H1 (cell line): ENCODE measurements around the gene RNF182. TPM values are rescaled to one million over a fixed set of nuclear protein-coding genes. Genes with fewer than 3 reads are reported as not detected.

Source experiments
- CTCF ChIA-PET: fragments of 300-600 bp; sonication (Branson Sonifier 250); formaldehyde crosslinking; loops from one replicate; lab custom pipeline; 2021; ENCODE audit not compliant: partially characterized antibody; lab: Charles Lee
- POLR2A ChIA-PET: fragments of 300-600 bp; sonication (Branson Sonifier 250); formaldehyde crosslinking; loops from one replicate; lab custom pipeline; 2021; ENCODE audit warnings: inconsistent platforms; ENCODE audit not compliant: partially characterized antibody; lab: Charles Lee
- DNase-seq, 2 experiments: peaks; one replicate each; pipeline versions ENCODE4 v3.0.0 to v3.0.0-alpha.2; 2010 to 2022; ENCODE audit warnings: low spot score in 2 of 2, low read depth in 1 of 2, mixed read lengths in 1 of 2
- FAIRE-seq: peaks from 2 replicates; lab custom pipeline; 2011; peaks lifted over from hg19 to GRCh38; lab: Jason Lieb, UNC
- H2AFZ ChIP-seq: 2 replicates; pipeline ENCODE4 v1.8.1; 2012; ENCODE audit warnings: low read length, inconsistent platforms
- H2AK5ac ChIP-seq: 2 replicates; pipeline ENCODE4 v1.6.1; 2013; ENCODE audit warnings: low read depth, low read length
- H2BK120ac ChIP-seq: replicated peaks from 2 replicates; pipeline ENCODE3; 2013; ENCODE audit warnings: low read depth, low read length, inconsistent platforms
- H2BK12ac ChIP-seq: 2 replicates; pipeline ENCODE4 v1.6.1; 2013; ENCODE audit warnings: low read depth, low read length
- H2BK15ac ChIP-seq: 2 replicates; pipeline ENCODE4 v1.6.1; 2013; ENCODE audit warnings: low read length
- H2BK20ac ChIP-seq: 2 replicates; pipeline ENCODE4 v1.6.1; 2013; ENCODE audit warnings: low read length
- H2BK5ac ChIP-seq: 2 replicates; pipeline ENCODE4 v1.6.1; 2013; ENCODE audit warnings: low read depth, low read length
- H3K14ac ChIP-seq: 2 replicates; pipeline ENCODE4 v1.6.1; 2013; ENCODE audit warnings: inconsistent platforms; ENCODE audit not compliant: insufficient read length
- H3K18ac ChIP-seq: 2 replicates; pipeline ENCODE4 v1.6.1; 2013; ENCODE audit warnings: low read length; ENCODE audit errors: extremely low read depth
- H3K23ac ChIP-seq: 2 replicates; pipeline ENCODE4 v1.6.1; 2013; ENCODE audit warnings: inconsistent platforms; ENCODE audit not compliant: insufficient read length
- H3K23me2 ChIP-seq: 2 replicates; pipeline ENCODE4 v1.6.1; 2013; ENCODE audit warnings: low read depth, low read length
- H3K27ac ChIP-seq: 2 replicates; pipeline ENCODE4 v1.6.1; 2011; ENCODE audit warnings: low read depth, low read length, inconsistent platforms
- H3K27me3 ChIP-seq, 4 experiments: replicated peaks in 1 of 4; 1 replicate in 1 of 4; 2 replicates in 3 of 4; pipeline versions ENCODE4 v1.6.1 to v1.8.1; 2011 to 2013; ENCODE audit warnings: low read length in 3 of 4, mild to moderate bottlenecking in 3 of 4, inconsistent platforms in 2 of 4, mixed read lengths in 2 of 4, moderate library complexity in 1 of 4; ENCODE audit not compliant: control insufficient read depth in 3 of 4, insufficient read depth in 3 of 4; ENCODE audit errors: extremely low read depth in 1 of 4
- H3K36me3 ChIP-seq, 4 experiments: 2 replicates each; pipeline versions ENCODE4 v1.6.1 to v1.8.1; 2011 to 2013; ENCODE audit warnings: mild to moderate bottlenecking in 4 of 4, low read length in 3 of 4, moderate library complexity in 2 of 4, control low read depth in 1 of 4, inconsistent platforms in 1 of 4; ENCODE audit not compliant: insufficient read depth in 4 of 4, control insufficient read depth in 2 of 4
- H3K4ac ChIP-seq: replicated peaks from 2 replicates; pipeline ENCODE3; 2013; ENCODE audit warnings: low read length, low read depth, mixed read lengths, inconsistent platforms; ENCODE audit not compliant: insufficient read length
- H3K4me1 ChIP-seq, 4 experiments: replicated peaks in 1 of 4; 1 replicate in 1 of 4; 2 replicates in 3 of 4; pipeline versions ENCODE4 v1.6.1 to v1.8.1; 2011 to 2013; ENCODE audit warnings: low read length in 3 of 4, inconsistent platforms in 2 of 4, mixed read lengths in 1 of 4; ENCODE audit not compliant: insufficient read depth in 4 of 4, control insufficient read depth in 3 of 4
- H3K4me2 ChIP-seq, 2 experiments: 2 replicates each; pipeline versions ENCODE4 v1.6.1 to v1.8.1; 2011 to 2013; ENCODE audit warnings: low read depth in 2 of 2, low read length in 2 of 2, control low read depth in 1 of 2, inconsistent platforms in 1 of 2, mild to moderate bottlenecking in 1 of 2; ENCODE audit not compliant: insufficient read depth in 1 of 2
- H3K4me3 ChIP-seq, 4 experiments: fragments of 200-600, 300-600 bp in 1 of 4; sonication (generic), shearing (Covaris generic), sonication (Bioruptor Twin) in 1 of 4; 2 replicates each; pipeline versions ENCODE4 v1.5.1 to v1.8.1; 2011 to 2016; ENCODE audit warnings: low read length in 4 of 4, low read depth in 3 of 4, control low read depth in 2 of 4, inconsistent platforms in 2 of 4, mild to moderate bottlenecking in 2 of 4, mixed read lengths in 1 of 4, moderate library complexity in 1 of 4; ENCODE audit not compliant: insufficient read depth in 2 of 4; ENCODE audit errors: extremely low read depth in 1 of 4
- H3K56ac ChIP-seq: replicated peaks from 2 replicates; pipeline ENCODE3; 2013; ENCODE audit warnings: low read depth, mild to moderate bottlenecking, mixed read lengths, low read length, inconsistent platforms; ENCODE audit not compliant: insufficient read length
- H3K79me1 ChIP-seq: 2 replicates; pipeline ENCODE4 v1.6.1; 2013; ENCODE audit warnings: low read depth, low read length, control low read depth
- H3K79me2 ChIP-seq, 2 experiments: 2 replicates each; pipeline versions ENCODE4 v1.6.1 to v1.8.1; 2012 to 2013; ENCODE audit warnings: low read length in 2 of 2, mild to moderate bottlenecking in 2 of 2, inconsistent platforms in 1 of 2; ENCODE audit not compliant: insufficient read depth in 2 of 2, control insufficient read depth in 1 of 2
- H3K9ac ChIP-seq, 4 experiments: replicated peaks in 1 of 4; 1 replicate in 1 of 4; 2 replicates in 3 of 4; pipeline versions ENCODE4 v1.6.1 to v1.8.1; 2011 to 2013; ENCODE audit warnings: low read depth in 3 of 4, low read length in 3 of 4, control low read depth in 2 of 4, mild to moderate bottlenecking in 2 of 4, moderate library complexity in 2 of 4, inconsistent platforms in 1 of 4; ENCODE audit errors: extremely low read depth in 1 of 4
- H3K9me3 ChIP-seq, 2 experiments: 2 replicates each; pipeline versions ENCODE4 v1.6.1 to v1.8.1; 2012 to 2013; ENCODE audit warnings: mild to moderate bottlenecking in 2 of 2, moderate library complexity in 2 of 2, control low read depth in 1 of 2, inconsistent platforms in 1 of 2, low read depth in 1 of 2, low read length in 1 of 2, mixed read lengths in 1 of 2; ENCODE audit not compliant: insufficient read depth in 2 of 2
- H4K20me1 ChIP-seq, 2 experiments: replicated peaks in 1 of 2; 2 replicates each; pipeline versions ENCODE3 to v1.8.1; 2011 to 2013; ENCODE audit warnings: inconsistent platforms in 2 of 2, low read length in 2 of 2, mild to moderate bottlenecking in 1 of 2; ENCODE audit not compliant: insufficient read depth in 2 of 2, control insufficient read depth in 1 of 2
- H4K5ac ChIP-seq: 2 replicates; pipeline ENCODE4 v1.6.1; 2013; ENCODE audit warnings: low read length, low read depth, mixed read lengths, inconsistent platforms; ENCODE audit not compliant: insufficient read length
- H4K8ac ChIP-seq: 2 replicates; pipeline ENCODE4 v1.8.0; 2013; ENCODE audit warnings: mild to moderate bottlenecking, moderate library complexity, low read length, inconsistent platforms; ENCODE audit not compliant: insufficient read depth; ENCODE audit errors: extremely low read depth
- H4K91ac ChIP-seq: replicated peaks from 2 replicates; pipeline ENCODE3; 2013; ENCODE audit warnings: low read length, mixed read lengths, inconsistent platforms; ENCODE audit not compliant: insufficient read length
- BRCA1 ChIP-seq: IDR thresholded peaks from 2 replicates; pipeline ENCODE4 v1.6.1; 2012; ENCODE audit warnings: low read depth, low read length, improper control_type of control experiment
- CREB1 ChIP-seq: IDR thresholded peaks from 2 replicates; pipeline ENCODE4 v1.6.1; 2012; ENCODE audit warnings: inconsistent platforms
- CTCF ChIP-seq, 3 experiments: IDR thresholded peaks; 1 replicate in 2 of 3; 2 replicates in 1 of 3; pipeline versions ENCODE4 v1.5.1 to v1.6.1; 2011; ENCODE audit warnings: low read length in 3 of 3, mild to moderate bottlenecking in 3 of 3, inconsistent platforms in 2 of 3, low read depth in 1 of 3, moderate library complexity in 1 of 3; ENCODE audit not compliant: insufficient read depth in 1 of 3; ENCODE audit errors: control extremely low read depth in 1 of 3
- EP300 ChIP-seq, 2 experiments: IDR thresholded peaks; 1 replicate in 1 of 2; 2 replicates in 1 of 2; pipeline ENCODE4 v1.6.1; 2011 to 2012; ENCODE audit warnings: low read depth in 2 of 2, low read length in 2 of 2, mild to moderate bottlenecking in 2 of 2, borderline replicate concordance in 1 of 2, inconsistent platforms in 1 of 2, moderate library complexity in 1 of 2
- EZH2 ChIP-seq: fragments of 200-600 bp; sonication (generic); IDR thresholded peaks from 2 replicates; pipeline ENCODE4 v1.7.1; 2012; ENCODE audit warnings: low read depth, mild to moderate bottlenecking, moderate library complexity, low read length, inconsistent platforms; ENCODE audit not compliant: severe bottlenecking
- HDAC6 ChIP-seq: IDR thresholded peaks from one replicate; pipeline ENCODE4 v1.7.1; 2012; ENCODE audit warnings: low read depth, mild to moderate bottlenecking, inconsistent platforms, low read length, moderate library complexity
- JUND ChIP-seq: IDR thresholded peaks from 2 replicates; pipeline ENCODE4 v1.6.1; 2011; ENCODE audit warnings: mild to moderate bottlenecking, improper control_type of control experiment, low read length
- NRF1 ChIP-seq: IDR thresholded peaks from 2 replicates; pipeline ENCODE4 v1.6.1; 2011; ENCODE audit warnings: mild to moderate bottlenecking, low read depth, low read length, improper control_type of control experiment
- RBBP5 ChIP-seq: IDR thresholded peaks from 2 replicates; pipeline ENCODE4 v1.7.1; 2012; ENCODE audit warnings: low read depth, mild to moderate bottlenecking, inconsistent platforms, low read length, moderate library complexity, borderline replicate concordance
- RXRA ChIP-seq: IDR thresholded peaks from 2 replicates; pipeline ENCODE4 v1.6.1; 2011; ENCODE audit warnings: low read depth, mild to moderate bottlenecking, low read length, moderate library complexity; ENCODE audit not compliant: insufficient read depth
- TAF7 ChIP-seq: optimal IDR thresholded peaks from 2 replicates; pipeline ENCODE3; 2011; ENCODE audit warnings: low read depth, mild to moderate bottlenecking, inconsistent platforms, low read length, moderate library complexity, borderline replicate concordance
- WGBS, 2 experiments: shearing (Covaris generic) in 1 of 2; methylation state at CpG; one replicate each; pipeline versions ENCODE4 v1.1.6 to v1.1.7; 2013 to 2015; ENCODE audit warnings: low lambda C conversion rate in 2 of 2, mixed read lengths in 2 of 2, inconsistent platforms in 1 of 2, low coverage in 1 of 2, missing lambda C conversion rate in 1 of 2; ENCODE audit not compliant: insufficient replicate concordance in 2 of 2, insufficient coverage in 1 of 2, insufficient read length in 1 of 2; ENCODE audit errors: extremely low coverage in 1 of 2, missing lambda C conversion rate in 1 of 2; 5-methylcytosine and 5-hydroxymethylcytosine counted together
- polyA plus RNA-seq, 7 experiments: library from polyadenylated mRNA; depleted of rRNA in 3 of 7; stranded (reverse) in 5 of 7; unstranded in 2 of 7; fragments of >200 nt in 5 of 7; fragments of 200-250 nt in 2 of 7; gene quantifications; 1 replicate in 5 of 7; 2 replicates in 1 of 7; 4 replicates in 1 of 7; pipeline versions ENCODE4 v1.2.1 to v1.2.3, GENCODE V29; 2011 to 2013; ENCODE audit warnings: missing spikeins in 2 of 7, mixed read lengths in 2 of 7
- total RNA-seq: library from RNA; stranded (reverse); fragmentation: NEBNext Ultra II Directional; extraction: Animal tissue kit (Norgen Biotek cat#: 25700); gene quantifications from 2 replicates; pipeline ENCODE4 v1.2.1, GENCODE V29; 2021

RNF182 gene
- total and polyA plus RNA-seq, 2 of the 8 experiments (the other 6 are each of a cell fraction or from before 2014, with no cell fraction given) = 6.2 to 10.7 TPM

GRCh38 chr6:14021449-14021848, 96.7 kb downstream of the RNF182 start:
- CTCF ChIA-PET = interaction anchor here (0.6 to 14.7 kb wide), 8 partner anchors 9 to 224 kb away, joined by 3 to 189 read pairs (median 4); no protein-coding TSS in a partner anchor
- H2BK5ac ChIP-seq = no peak overlapping the region; the same call in 1 of the 2 replicates
- H3K36me3 ChIP-seq = no peaks in the 10 kb centered on the region
- no peak overlapping the region for H3K27ac ChIP-seq
- H3K27me3 ChIP-seq = peaks cover 0 to 4% (median 0%) of the 10 kb centered on the region in 4 experiments; a peak in 4 of 7 replicates
- H3K23ac ChIP-seq = no peak overlapping the region
- H3K56ac ChIP-seq = no peak overlapping the region
- H3K4me1 ChIP-seq = peaks cover 5 to 29% (median 15%) of the 10 kb centered on the region in 4 experiments
- H2AFZ ChIP-seq = no peak overlapping the region
- H4K5ac ChIP-seq = no peak overlapping the region
- H3K9me3 ChIP-seq = 0 out of 4 replicates have a peak, but pooled peaks cover 0 to 3% of the 10 kb centered on the region in 2 experiments
- no peak overlapping the region for H3K4me3 ChIP-seq
- H3K79me2 ChIP-seq = no peaks in the 10 kb centered on the region
- H4K8ac ChIP-seq = no peak overlapping the region
- 64% methylated on average over 4 of the region's 4 CpGs; no CpG with 5 or more reads in 1 of the 2 experiments for WGBS, 2 experiments
- FAIRE-seq = no peak
- no peaks in the 10 kb centered on the region for H3K79me1 ChIP-seq
- no peak overlapping the region for H3K4ac ChIP-seq
- H2AK5ac ChIP-seq = no peak overlapping the region
- no peaks in the 10 kb centered on the region for H3K23me2 ChIP-seq
- TF ChIP-seq HDAC6 (no peak), NRF1 (no peak), CTCF (IDR thresholded peaks at IDR 0.05; ENCODE audit: control extremely low read depth in 1 of 3, insufficient read depth in 1 of 3, low read depth in 1 of 3, low read length in 3 of 3) (no peak), TAF7 (no peak), EP300 (IDR thresholded peaks at IDR 0.05; ENCODE audit: borderline replicate concordance in 1 of 2, low read depth in 2 of 2, low read length in 2 of 2) (no peak), RBBP5 (no peak), CREB1 (no peak), EZH2 (no peak), BRCA1 (no peak), RXRA (no peak), JUND (no peak)
- H3K14ac ChIP-seq = no peak overlapping the region
- no peak overlapping the region for H2BK15ac ChIP-seq
- H2BK20ac ChIP-seq = peak overlapping the region; percentile 5; the same call in 1 of the 2 replicates
- DNase-seq = no peak
- peak overlapping the region; percentile 28; the same call in 1 of the 2 replicates for H2BK12ac ChIP-seq
- H4K20me1 ChIP-seq = no peaks in the 10 kb centered on the region
- no peak overlapping the region for H4K91ac ChIP-seq
- no peak overlapping the region for H2BK120ac ChIP-seq
- peak overlapping the region; percentile 24; the same call in 1 of the 2 replicates for H3K18ac ChIP-seq
- H3K4me2 ChIP-seq = no peak overlapping the region
- POLR2A ChIA-PET = interaction anchor here (1.7 kb wide), 1 partner anchor 23 kb away, joined by 3 read pairs; no protein-coding TSS in a partner anchor
- no peak overlapping the region for H3K9ac ChIP-seq
